Lower lobe of right lung (tissue), 2 donors: ENCODE results near the gene ADGRE2. TPM values are rescaled to one million over a fixed set of nuclear protein-coding genes. Genes with fewer than 3 reads are reported as not detected.
"Not testable (repeated sequence)": the region's sequence is repeated elsewhere in the genome, so short reads cannot be mapped to it uniquely, and the experiment has no call there.

Experiments used
- ATAC-seq, 2 donors: fragments of 200-7000 bp; cut with Tn5 transposase; one replicate each; pipeline ENCODE4 v1.9.1; 2020 to 2022; ENCODE audit warnings: mild to moderate bottlenecking in 2 of 2, moderate library complexity in 2 of 2
- DNase-seq: peaks from one replicate; pipeline ENCODE4 v3.0.0-alpha.2; 2020
- H3K27ac ChIP-seq: fragments of 200-600 bp; one replicate; pipeline ENCODE4 v1.8.0; 2022
- H3K27me3 ChIP-seq: fragments of 200-600 bp; one replicate; pipeline ENCODE4 v1.8.0; 2022; ENCODE audit warnings: low read depth
- H3K36me3 ChIP-seq: fragments of 200-600 bp; one replicate; pipeline ENCODE4 v1.8.0; 2022; ENCODE audit warnings: mild to moderate bottlenecking
- H3K4me1 ChIP-seq: fragments of 200-600 bp; one replicate; pipeline ENCODE4 v1.8.0; 2022
- H3K4me3 ChIP-seq: fragments of 200-600 bp; one replicate; pipeline ENCODE4 v1.8.0; 2022; ENCODE audit warnings: mild to moderate bottlenecking
- H3K9me3 ChIP-seq: fragments of 200-600 bp; one replicate; pipeline ENCODE4 v1.8.0; 2022
- intact Hi-C: fragments of 100-400 bp; cut with DNase I; formaldehyde crosslinking; loops from one replicate; pipeline ENCODE4 v1.11.0; 2022
- total RNA-seq: library from RNA; stranded (reverse); fragmentation: NEBNext Ultra II Directional; extraction: Animal tissue kit (Norgen Biotek cat#: 25700); gene quantifications from one replicate; pipeline ENCODE4 v1.2.1, GENCODE V29; 2021
- TF ChIP-seq, protein P1 (sequence below): fragments of 200-600 bp; IDR thresholded peaks from one replicate; pipeline ENCODE4 v1.8.0; 2022; ENCODE audit warnings: antibody characterized with exemption, mild to moderate bottlenecking
- donor health status: DM: no; HTN: yes; CAD: no; lungs with severe emphysema.

ADGRE2 gene
- total RNA-seq, 1 donor from 2014 or later: 19.9 TPM

DNA sequence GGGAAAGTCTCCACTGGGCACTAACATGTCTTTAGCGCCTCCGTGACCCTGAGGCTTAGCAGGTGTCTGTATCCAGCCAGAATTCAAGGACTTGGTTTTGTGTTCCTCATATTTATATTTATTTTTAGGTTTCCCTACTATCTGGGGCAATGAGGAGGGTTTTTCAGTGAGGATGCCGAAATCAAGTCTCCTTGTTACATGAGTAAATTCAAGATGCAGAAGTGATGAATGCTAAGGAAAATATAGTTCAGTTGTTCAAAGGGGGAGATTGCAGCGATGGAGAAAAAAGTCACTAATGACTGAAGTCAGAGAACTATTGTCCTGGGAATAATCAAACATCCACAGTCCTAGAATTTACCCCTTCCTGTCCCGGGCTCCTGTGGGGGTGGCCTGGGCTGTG lies 791 bp upstream of the ADGRE2 start:
- Histone ChIP-seq H3K4me3 (no peak overlapping the region), H3K27ac (no peak overlapping the region), H3K9me3 (no peaks in the 10 kb centered on the region), H3K27me3 (peaks cover 29% of the 10 kb centered on the region), H3K36me3 (no peaks in the 10 kb centered on the region), H3K4me1 (no peaks in the 10 kb centered on the region)
- TF ChIP-seq, protein P1, sequence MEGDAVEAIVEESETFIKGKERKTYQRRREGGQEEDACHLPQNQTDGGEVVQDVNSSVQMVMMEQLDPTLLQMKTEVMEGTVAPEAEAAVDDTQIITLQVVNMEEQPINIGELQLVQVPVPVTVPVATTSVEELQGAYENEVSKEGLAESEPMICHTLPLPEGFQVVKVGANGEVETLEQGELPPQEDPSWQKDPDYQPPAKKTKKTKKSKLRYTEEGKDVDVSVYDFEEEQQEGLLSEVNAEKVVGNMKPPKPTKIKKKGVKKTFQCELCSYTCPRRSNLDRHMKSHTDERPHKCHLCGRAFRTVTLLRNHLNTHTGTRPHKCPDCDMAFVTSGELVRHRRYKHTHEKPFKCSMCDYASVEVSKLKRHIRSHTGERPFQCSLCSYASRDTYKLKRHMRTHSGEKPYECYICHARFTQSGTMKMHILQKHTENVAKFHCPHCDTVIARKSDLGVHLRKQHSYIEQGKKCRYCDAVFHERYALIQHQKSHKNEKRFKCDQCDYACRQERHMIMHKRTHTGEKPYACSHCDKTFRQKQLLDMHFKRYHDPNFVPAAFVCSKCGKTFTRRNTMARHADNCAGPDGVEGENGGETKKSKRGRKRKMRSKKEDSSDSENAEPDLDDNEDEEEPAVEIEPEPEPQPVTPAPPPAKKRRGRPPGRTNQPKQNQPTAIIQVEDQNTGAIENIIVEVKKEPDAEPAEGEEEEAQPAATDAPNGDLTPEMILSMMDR: no peak
- DNase-seq (no peak), ATAC-seq (no peak)
- intact Hi-C loops: no loop called here

DNA sequence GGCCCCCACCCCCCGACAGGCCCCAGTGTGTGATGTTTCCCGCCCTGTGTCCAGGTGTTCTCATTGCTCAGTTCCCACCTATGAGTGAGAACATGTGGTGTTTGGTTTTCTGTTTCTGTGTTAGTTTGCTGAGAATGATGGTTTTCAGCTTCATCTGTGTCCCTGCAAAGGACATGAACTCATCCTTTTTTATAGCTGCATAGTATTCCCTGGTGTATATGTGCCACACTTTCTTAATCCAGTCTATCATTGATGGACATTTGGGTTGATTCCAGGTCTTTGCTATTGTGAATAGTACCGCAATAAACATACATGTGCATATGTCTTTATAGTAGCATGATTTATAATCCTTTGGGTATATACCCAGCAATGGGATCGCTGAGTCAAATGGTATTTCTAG lies 715 bp downstream of the ADGRE2 start:
- DNase-seq, intact Hi-C loops, H3K9me3 ChIP-seq, H3K27ac ChIP-seq, ATAC-seq, H3K4me1 ChIP-seq, H3K4me3 ChIP-seq, H3K36me3 ChIP-seq: not testable (repeated sequence)
- peaks cover 29% of the 10 kb centered on the region for H3K27me3 ChIP-seq

DNA sequence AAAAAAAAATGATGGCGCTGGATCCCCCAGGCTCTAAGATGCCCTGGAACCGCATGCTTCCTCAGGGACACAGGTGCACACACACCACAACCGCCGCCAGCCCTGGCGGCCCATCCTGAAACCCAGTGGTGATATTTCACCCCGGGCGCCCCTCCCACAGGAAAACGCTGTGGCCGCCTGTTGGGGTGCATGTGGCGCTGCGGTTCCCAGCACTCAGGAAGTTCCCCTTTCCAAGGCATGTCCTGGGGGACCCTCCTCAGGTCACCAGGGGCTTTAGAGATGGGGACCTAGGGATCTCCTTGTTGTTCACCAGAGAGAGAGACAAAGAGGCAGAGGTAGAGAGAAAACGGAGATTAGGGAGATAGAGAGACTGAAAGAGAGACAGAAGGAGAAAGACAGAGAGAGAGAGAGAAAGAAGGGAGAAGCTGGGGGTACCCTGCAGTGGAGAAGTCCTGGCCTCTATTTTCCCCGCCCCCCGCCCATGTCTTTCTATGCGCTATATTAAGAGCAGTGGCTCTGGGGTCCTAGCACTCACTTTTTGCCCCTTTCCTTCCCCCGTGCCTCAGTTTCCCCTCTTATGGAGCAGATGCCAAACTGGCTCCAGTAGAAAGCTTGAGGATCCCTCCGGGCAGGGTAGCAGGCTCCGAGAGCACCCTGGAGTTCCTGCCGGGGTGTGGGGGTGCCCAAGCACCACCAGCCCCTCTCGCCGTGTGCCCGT lies 2.3 kb downstream of the ADGRE2 start:
- H3K4me1 ChIP-seq: no peaks in the 10 kb centered on the region
- ATAC-seq (peak; percentile 34 to 51), DNase-seq (peak; percentile 64)
- peak overlapping the region; percentile 47 for H3K4me3 ChIP-seq
- H3K9me3 ChIP-seq: no peaks in the 10 kb centered on the region
- TF ChIP-seq, protein P1: no peak
- peaks cover 29% of the 10 kb centered on the region for H3K27me3 ChIP-seq
- H3K27ac ChIP-seq: peak overlapping the region; percentile 3
- intact Hi-C loops: no loop called here
- no peaks in the 10 kb centered on the region for H3K36me3 ChIP-seq

DNA sequence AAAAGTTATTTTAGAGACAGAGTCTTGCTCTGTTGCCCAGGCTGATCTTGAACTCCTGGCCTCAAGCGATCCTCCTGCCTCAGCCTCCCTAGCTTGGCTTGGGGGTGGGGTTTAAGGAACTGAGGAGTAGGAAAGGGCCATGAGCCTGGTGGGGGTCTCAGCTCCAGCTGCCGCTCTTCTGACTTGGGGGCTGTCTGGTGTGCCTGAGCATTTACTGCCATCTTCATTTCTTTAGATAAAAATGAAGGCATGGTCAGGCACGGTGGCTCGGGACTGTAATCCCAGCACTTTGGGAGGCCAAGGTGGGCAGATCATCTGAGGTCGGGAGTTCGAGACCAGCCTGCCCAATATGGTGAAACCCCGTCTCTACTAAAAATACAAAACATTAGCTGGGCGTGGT lies 3.0 kb downstream of the ADGRE2 start:
- H3K9me3 ChIP-seq, DNase-seq, ATAC-seq, H3K36me3 ChIP-seq, H3K27ac ChIP-seq, H3K4me1 ChIP-seq, intact Hi-C loops: not testable (repeated sequence)
- Histone ChIP-seq H3K4me3 (peak overlapping the region; percentile 47), H3K27me3 (peaks cover 29% of the 10 kb centered on the region)

DNA sequence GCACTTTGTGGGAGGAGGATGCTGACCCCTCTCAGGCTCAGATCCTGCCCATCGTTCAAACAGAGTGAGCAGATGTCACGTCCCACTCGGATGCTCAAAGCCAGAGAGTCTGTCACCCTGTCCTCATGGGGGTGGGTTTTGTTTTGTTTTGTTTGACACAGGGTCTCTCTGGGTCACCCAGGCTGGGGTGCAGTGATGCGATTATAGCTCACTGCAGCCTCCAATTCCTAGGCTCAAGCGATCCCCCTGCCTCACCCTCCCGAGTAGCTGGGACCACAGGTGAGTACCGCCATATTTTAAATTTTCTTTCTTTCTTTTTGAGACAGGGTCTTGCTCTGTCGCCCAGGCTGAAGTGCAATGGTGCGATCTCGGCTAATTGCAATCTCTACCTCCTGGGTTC lies 4.0 kb downstream of the ADGRE2 start:
- H3K9me3 ChIP-seq: no peaks in the 10 kb centered on the region
- ATAC-seq (no peak), DNase-seq (no peak)
- no peaks in the 10 kb centered on the region for H3K4me1 ChIP-seq
- H3K36me3 ChIP-seq: no peaks in the 10 kb centered on the region
- no peak overlapping the region for H3K4me3 ChIP-seq
- intact Hi-C loops: no loop called here
- H3K27ac ChIP-seq: no peak overlapping the region
- TF ChIP-seq, protein P1: no peak
- H3K27me3 ChIP-seq: peaks cover 29% of the 10 kb centered on the region

DNA sequence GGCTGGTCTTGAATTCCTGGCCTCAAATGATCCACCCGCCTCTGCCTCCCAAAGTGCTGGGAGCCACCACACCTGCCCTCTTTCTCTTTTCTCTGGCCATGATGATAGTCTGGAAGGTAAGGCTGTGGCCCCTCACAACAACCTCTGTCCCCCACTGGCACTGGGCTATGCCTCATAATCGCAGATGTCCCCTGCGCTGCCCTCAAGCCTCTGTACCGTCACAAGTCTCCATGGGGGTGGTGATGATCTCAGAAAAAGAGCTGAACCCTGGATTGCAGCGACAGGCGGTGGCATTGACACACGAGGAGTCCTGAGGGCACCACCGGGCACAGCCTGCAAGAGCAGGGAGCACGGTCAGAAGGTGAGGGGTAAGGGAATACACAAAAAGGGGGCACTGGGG lies 4.6 kb downstream of the ADGRE2 start:
- H3K4me3 ChIP-seq, ATAC-seq, intact Hi-C loops, H3K27ac ChIP-seq, H3K4me1 ChIP-seq, H3K9me3 ChIP-seq, H3K36me3 ChIP-seq, DNase-seq: not testable (repeated sequence)
- H3K27me3 ChIP-seq: peaks cover 24% of the 10 kb centered on the region

DNA sequence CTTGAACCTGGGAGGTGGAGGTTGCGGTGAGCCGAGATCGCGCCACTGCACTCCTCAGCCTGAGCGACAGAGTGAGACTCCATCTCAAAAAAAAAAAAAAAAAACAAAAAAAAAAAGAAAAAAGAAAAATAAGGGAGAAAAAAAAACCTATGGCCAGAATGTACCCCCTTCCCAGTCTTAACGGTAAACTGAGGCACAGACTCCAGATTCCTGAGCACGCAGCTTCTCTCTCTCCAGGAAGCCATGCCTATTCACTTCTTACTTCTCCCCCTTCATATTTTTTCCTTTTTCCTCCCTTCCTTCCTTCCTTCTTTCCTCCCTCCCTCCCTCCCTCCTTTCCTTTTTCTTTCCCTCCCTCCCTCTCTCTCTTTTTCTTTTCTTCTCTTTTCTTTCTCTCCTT lies 5.4 kb downstream of the ADGRE2 start:
- Histone ChIP-seq H3K36me3 (peaks cover 1% of the 10 kb centered on the region), H3K9me3 (no peaks in the 10 kb centered on the region)

More for the DNA sequence above, 5.4 kb downstream of the ADGRE2 start:
- no peaks in the 10 kb centered on the region for H3K4me1 ChIP-seq
- peaks cover 22% of the 10 kb centered on the region for H3K27me3 ChIP-seq
- intact Hi-C loops: no loop called here
- H3K27ac ChIP-seq: no peak overlapping the region
- TF ChIP-seq, protein P1: no peak
- no peak overlapping the region for H3K4me3 ChIP-seq
- DNase-seq: peak; percentile 6
- ATAC-seq: no peak
